ENCODE measurements around the gene TAAR1.
"Not testable (repeated sequence)": the region's sequence is repeated elsewhere in the genome, so short reads cannot be mapped to it uniquely, and the experiment has no call there.

Gene TAAR1

GRCh38 chr6:132659082-132659481, at the start of gene TAAR1:
TSS of gene TAAR1 (minus strand) at chr6:132659182. CDS start at chr6:132646003, 13,179 bp downstream.
- H3K4me1 ChIP-seq (ENCODE audit: control insufficient read depth, insufficient read depth, low read length), result no peaks in the 10 kb centered on the region
- H3K9ac ChIP-seq (ENCODE audit: low read depth, low read length), result no peak within 1 kb of the TSS
- H3K36me3 ChIP-seq (ENCODE audit: control insufficient read depth, insufficient read depth, low read length), result no peaks in the 10 kb centered on the region
- H3K4me3 ChIP-seq (ENCODE audit: low read depth, low read length), result no peak within 1 kb of the TSS
- no peaks in the 10 kb centered on the region for H3K27me3 ChIP-seq (ENCODE audit: control insufficient read depth, insufficient read depth, low read length)
- no peaks in the 10 kb centered on the region for H3K9me3 ChIP-seq (ENCODE audit: control insufficient read depth, insufficient read depth, low read length)

- no peaks in the 10 kb centered on the region for H3K27me3 ChIP-seq (ENCODE audit: control insufficient read depth, insufficient read depth, low read length)
- H3K9me3 ChIP-seq (ENCODE audit: control insufficient read depth, insufficient read depth, low read length), result no peaks in the 10 kb centered on the region
- no peaks in the 10 kb centered on the region for H3K36me3 ChIP-seq (ENCODE audit: control insufficient read depth, insufficient read depth, low read length)
- H3K9ac ChIP-seq (ENCODE audit: low read depth, low read length), result no peak overlapping the region
- no peaks in the 10 kb centered on the region for H3K4me1 ChIP-seq (ENCODE audit: control insufficient read depth, insufficient read depth, low read length)
- H3K4me3 ChIP-seq (ENCODE audit: low read depth, low read length), result no peak overlapping the region
Observed at GRCh38 chr6:132708771-132709170, 49.8 kb upstream of the TAAR1 start.

GRCh38 chr6:132708002-132708401, 49.0 kb upstream of the TAAR1 start:
- no peaks in the 10 kb centered on the region for H3K4me1 ChIP-seq (ENCODE audit: control insufficient read depth, insufficient read depth, low read length)
- H3K27me3 ChIP-seq (ENCODE audit: control insufficient read depth, insufficient read depth, low read length), result no peaks in the 10 kb centered on the region
- no peak overlapping the region for H3K9ac ChIP-seq (ENCODE audit: low read depth, low read length)
- H3K9me3 ChIP-seq (ENCODE audit: control insufficient read depth, insufficient read depth, low read length), result no peaks in the 10 kb centered on the region
- no peaks in the 10 kb centered on the region for H3K36me3 ChIP-seq (ENCODE audit: control insufficient read depth, insufficient read depth, low read length)
- no peak overlapping the region for H3K4me3 ChIP-seq (ENCODE audit: low read depth, low read length)

GRCh38 chr6:132706756-132707155, 47.8 kb upstream of the TAAR1 start:
- H3K9me3 ChIP-seq (ENCODE audit: control insufficient read depth, insufficient read depth, low read length); H3K9ac ChIP-seq (ENCODE audit: low read depth, low read length); H3K36me3 ChIP-seq (ENCODE audit: control insufficient read depth, insufficient read depth, low read length); H3K4me3 ChIP-seq (ENCODE audit: low read depth, low read length); H3K4me1 ChIP-seq (ENCODE audit: control insufficient read depth, insufficient read depth, low read length); H3K27me3 ChIP-seq (ENCODE audit: control insufficient read depth, insufficient read depth, low read length): not testable (repeated sequence)

- Histone ChIP-seq H3K9ac (ENCODE audit: low read depth, low read length) (no peak overlapping the region), H3K9me3 (ENCODE audit: control insufficient read depth, insufficient read depth, low read length) (no peaks in the 10 kb centered on the region), H3K4me3 (ENCODE audit: low read depth, low read length) (no peak overlapping the region), H3K36me3 (ENCODE audit: control insufficient read depth, insufficient read depth, low read length) (no peaks in the 10 kb centered on the region), H3K27me3 (ENCODE audit: control insufficient read depth, insufficient read depth, low read length) (no peaks in the 10 kb centered on the region), H3K4me1 (ENCODE audit: control insufficient read depth, insufficient read depth, low read length) (no peaks in the 10 kb centered on the region)
Observed at GRCh38 chr6:132703936-132704335, 45.0 kb upstream of the TAAR1 start.

- H3K9me3 ChIP-seq (ENCODE audit: control insufficient read depth, insufficient read depth, low read length), result peaks cover 3% of the 10 kb centered on the region
- no peaks in the 10 kb centered on the region for H3K36me3 ChIP-seq (ENCODE audit: control insufficient read depth, insufficient read depth, low read length)
- no peak overlapping the region for H3K4me3 ChIP-seq (ENCODE audit: low read depth, low read length)
- H3K4me1 ChIP-seq (ENCODE audit: control insufficient read depth, insufficient read depth, low read length), result no peaks in the 10 kb centered on the region
- no peak overlapping the region for H3K9ac ChIP-seq (ENCODE audit: low read depth, low read length)
- no peaks in the 10 kb centered on the region for H3K27me3 ChIP-seq (ENCODE audit: control insufficient read depth, insufficient read depth, low read length)
Observed at GRCh38 chr6:132698608-132699007, 39.6 kb upstream of the TAAR1 start.

GRCh38 chr6:132695773-132696172, 36.8 kb upstream of the TAAR1 start:
- peaks cover 3% of the 10 kb centered on the region for H3K9me3 ChIP-seq (ENCODE audit: control insufficient read depth, insufficient read depth, low read length)
- no peak overlapping the region for H3K9ac ChIP-seq (ENCODE audit: low read depth, low read length)
- no peaks in the 10 kb centered on the region for H3K36me3 ChIP-seq (ENCODE audit: control insufficient read depth, insufficient read depth, low read length)
- no peaks in the 10 kb centered on the region for H3K4me1 ChIP-seq (ENCODE audit: control insufficient read depth, insufficient read depth, low read length)
- no peak overlapping the region for H3K4me3 ChIP-seq (ENCODE audit: low read depth, low read length)
- no peaks in the 10 kb centered on the region for H3K27me3 ChIP-seq (ENCODE audit: control insufficient read depth, insufficient read depth, low read length)

- no peaks in the 10 kb centered on the region for H3K27me3 ChIP-seq (ENCODE audit: control insufficient read depth, insufficient read depth, low read length)
- no peaks in the 10 kb centered on the region for H3K36me3 ChIP-seq (ENCODE audit: control insufficient read depth, insufficient read depth, low read length)
- peaks cover 3% of the 10 kb centered on the region for H3K9me3 ChIP-seq (ENCODE audit: control insufficient read depth, insufficient read depth, low read length)
- no peak overlapping the region for H3K9ac ChIP-seq (ENCODE audit: low read depth, low read length)
- no peaks in the 10 kb centered on the region for H3K4me1 ChIP-seq (ENCODE audit: control insufficient read depth, insufficient read depth, low read length)
- H3K4me3 ChIP-seq (ENCODE audit: low read depth, low read length), result no peak overlapping the region
Observed at GRCh38 chr6:132693478-132693877, 34.5 kb upstream of the TAAR1 start.

- Histone ChIP-seq H3K4me3 (ENCODE audit: low read depth, low read length) (no peak overlapping the region), H3K9me3 (ENCODE audit: control insufficient read depth, insufficient read depth, low read length) (peaks cover 3% of the 10 kb centered on the region), H3K9ac (ENCODE audit: low read depth, low read length) (no peak overlapping the region), H3K36me3 (ENCODE audit: control insufficient read depth, insufficient read depth, low read length) (no peaks in the 10 kb centered on the region), H3K4me1 (ENCODE audit: control insufficient read depth, insufficient read depth, low read length) (no peaks in the 10 kb centered on the region), H3K27me3 (ENCODE audit: control insufficient read depth, insufficient read depth, low read length) (no peaks in the 10 kb centered on the region)
Observed at GRCh38 chr6:132690678-132691077, 31.7 kb upstream of the TAAR1 start.

- Histone ChIP-seq H3K27me3 (ENCODE audit: control insufficient read depth, insufficient read depth, low read length) (no peaks in the 10 kb centered on the region), H3K4me1 (ENCODE audit: control insufficient read depth, insufficient read depth, low read length) (peaks cover 3% of the 10 kb centered on the region), H3K36me3 (ENCODE audit: control insufficient read depth, insufficient read depth, low read length) (no peaks in the 10 kb centered on the region), H3K9me3 (ENCODE audit: control insufficient read depth, insufficient read depth, low read length) (no peaks in the 10 kb centered on the region), H3K9ac (ENCODE audit: low read depth, low read length) (no peak overlapping the region), H3K4me3 (ENCODE audit: low read depth, low read length) (no peak overlapping the region)
Observed at GRCh38 chr6:132687306-132687705, 28.3 kb upstream of the TAAR1 start.

GRCh38 chr6:132686531-132686930, 27.5 kb upstream of the TAAR1 start:
- H3K9ac ChIP-seq (ENCODE audit: low read depth, low read length), result no peak overlapping the region
- no peak overlapping the region for H3K4me3 ChIP-seq (ENCODE audit: low read depth, low read length)

GRCh38 chr6:132685009-132685408, 26.0 kb upstream of the TAAR1 start:
- Histone ChIP-seq H3K9ac (ENCODE audit: low read depth, low read length) (no peak overlapping the region), H3K9me3 (ENCODE audit: control insufficient read depth, insufficient read depth, low read length) (no peaks in the 10 kb centered on the region), H3K36me3 (ENCODE audit: control insufficient read depth, insufficient read depth, low read length) (no peaks in the 10 kb centered on the region), H3K4me3 (ENCODE audit: low read depth, low read length) (no peak overlapping the region), H3K27me3 (ENCODE audit: control insufficient read depth, insufficient read depth, low read length) (no peaks in the 10 kb centered on the region), H3K4me1 (ENCODE audit: control insufficient read depth, insufficient read depth, low read length) (peaks cover 3% of the 10 kb centered on the region)

More at GRCh38 chr6:132686531-132686930, 27.5 kb upstream of the TAAR1 start:
- Histone ChIP-seq H3K9me3 (ENCODE audit: control insufficient read depth, insufficient read depth, low read length) (no peaks in the 10 kb centered on the region), H3K27me3 (ENCODE audit: control insufficient read depth, insufficient read depth, low read length) (no peaks in the 10 kb centered on the region), H3K4me1 (ENCODE audit: control insufficient read depth, insufficient read depth, low read length) (peaks cover 3% of the 10 kb centered on the region), H3K36me3 (ENCODE audit: control insufficient read depth, insufficient read depth, low read length) (no peaks in the 10 kb centered on the region)

GRCh38 chr6:132684272-132684671, 25.3 kb upstream of the TAAR1 start:
- H3K4me1 ChIP-seq (ENCODE audit: control insufficient read depth, insufficient read depth, low read length), result peaks cover 3% of the 10 kb centered on the region
- H3K27me3 ChIP-seq (ENCODE audit: control insufficient read depth, insufficient read depth, low read length), result no peaks in the 10 kb centered on the region

More at GRCh38 chr6:132684272-132684671, 25.3 kb upstream of the TAAR1 start:
- H3K36me3 ChIP-seq (ENCODE audit: control insufficient read depth, insufficient read depth, low read length), result no peaks in the 10 kb centered on the region
- no peak overlapping the region for H3K9ac ChIP-seq (ENCODE audit: low read depth, low read length)
- no peak overlapping the region for H3K4me3 ChIP-seq (ENCODE audit: low read depth, low read length)
- H3K9me3 ChIP-seq (ENCODE audit: control insufficient read depth, insufficient read depth, low read length), result no peaks in the 10 kb centered on the region

All from iPS-15b (cell line).